Adrenal gland (tissue), 5 donors: ENCODE measurements around the gene RBM15B.

Experiments used
- CTCF ChIP-seq, 6 experiments: fragments of 450-650 bp in 4 of 6; fragments of 200-600 bp in 2 of 6; sonication (generic) in 1 of 6; IDR thresholded peaks; 1 replicate in 5 of 6; 2 replicates in 1 of 6; pipeline versions ENCODE4 v1.5.1 to v1.8.0; 2016 to 2021; ENCODE audit warnings: antibody characterized with exemption in 6 of 6, mild to moderate bottlenecking in 2 of 6, moderate library complexity in 1 of 6
- POLR2A ChIP-seq, 2 donors: fragments of 450-650 bp; IDR thresholded peaks; one replicate each; pipeline ENCODE4 v1.6.1; 2017; ENCODE audit warnings: antibody characterized with exemption in 2 of 2, mild to moderate bottlenecking in 2 of 2, moderate library complexity in 1 of 2
- donor health status: DM: no; HTN: no; CAD: no.

GRCh38 chr3:51429138-51429537, 38.1 kb downstream of the RBM15B start:
- TF ChIP-seq CTCF (IDR thresholded peaks at IDR 0.05): no peak
- TF ChIP-seq POLR2A (IDR thresholded peaks at IDR 0.05): no peak
